HS-5 (cell line): ENCODE data around the gene MT1X.

Experiments
- DNase-seq: peaks from one replicate; pipeline ENCODE4 v3.0.0-alpha.2; 2012; ENCODE audit warnings: low read depth

The MT1X gene

DNA sequence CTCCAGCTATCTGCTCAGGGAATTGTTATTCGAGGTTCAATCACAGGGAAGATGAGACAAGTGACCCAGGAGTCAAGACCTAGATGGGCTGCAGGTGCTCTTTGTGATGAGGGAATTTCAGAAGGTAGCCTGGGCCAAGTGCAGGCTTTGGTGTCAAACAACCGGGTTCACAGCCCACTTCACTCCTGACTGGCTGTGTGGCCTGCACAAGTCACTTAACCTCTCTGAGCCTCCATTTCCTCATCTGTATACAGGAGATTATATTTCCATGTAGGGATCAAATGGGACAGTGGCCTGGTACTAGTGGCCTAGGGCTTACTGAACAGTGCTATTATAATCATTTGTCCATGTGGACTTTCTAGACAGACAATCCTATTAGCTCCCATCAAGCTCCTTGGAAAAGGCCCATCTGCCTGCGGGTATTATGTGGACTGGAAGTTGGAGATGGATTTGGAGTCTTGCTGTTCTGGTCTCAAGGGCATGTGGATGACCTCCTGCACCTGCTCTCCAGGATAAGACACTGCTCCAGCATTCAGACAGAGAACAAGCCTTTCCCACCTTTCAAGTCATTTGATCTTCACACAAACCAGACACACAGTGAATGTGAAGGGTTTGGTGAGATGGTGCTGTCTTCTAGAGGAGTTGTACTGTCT lies 3.1 kb upstream of the MT1X start:
- no peak for DNase-seq

- DNase-seq = no peak
Measured at GRCh38 chr16:56679818-56680217, 2.5 kb upstream of the MT1X start.

GRCh38 chr16:56682703-56683397 lies 580 bp downstream of the MT1X start:
- no peak for DNase-seq

- no peak for DNase-seq
Measured at GRCh38 chr16:56683424-56684172, 1.3 kb downstream of the MT1X start.

GRCh38 chr16:56684256-56684925 lies 2.1 kb downstream of the MT1X start:
- no peak for DNase-seq

DNA sequence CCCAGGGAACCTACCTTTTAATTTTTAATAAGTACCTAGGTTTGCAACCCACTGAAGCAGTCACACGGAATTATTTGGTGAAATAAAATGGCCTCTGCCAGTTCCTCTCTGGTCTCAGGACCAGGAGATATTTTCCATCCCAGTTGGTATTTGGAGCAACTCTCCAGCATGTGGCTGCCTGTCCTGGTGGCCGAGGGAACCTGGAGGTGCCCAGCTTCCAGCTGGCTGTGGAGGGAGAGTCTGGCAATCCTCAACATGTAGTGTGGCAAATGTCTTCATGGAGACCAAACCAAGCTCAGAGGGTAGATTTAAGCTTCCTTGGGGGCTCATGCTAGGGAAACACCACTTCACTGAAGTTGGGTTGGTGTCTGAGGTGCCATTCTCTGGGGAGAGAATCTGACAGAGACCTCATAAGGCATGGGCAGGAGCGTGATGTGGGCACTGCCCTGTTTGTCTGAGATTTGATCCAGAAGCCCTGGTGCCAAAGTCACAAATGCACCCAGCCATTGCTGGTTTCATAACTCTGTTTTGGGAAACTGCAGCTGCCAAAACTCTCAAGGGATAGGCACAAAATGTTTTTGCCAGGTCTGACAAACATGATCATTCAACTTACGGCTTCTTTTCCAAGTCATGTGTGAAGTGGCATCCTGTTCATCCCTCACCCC lies 2.8 kb downstream of the MT1X start:
- DNase-seq = no peak

- no peak for DNase-seq
Measured at GRCh38 chr16:56686758-56687157, 4.5 kb downstream of the MT1X start.

DNA sequence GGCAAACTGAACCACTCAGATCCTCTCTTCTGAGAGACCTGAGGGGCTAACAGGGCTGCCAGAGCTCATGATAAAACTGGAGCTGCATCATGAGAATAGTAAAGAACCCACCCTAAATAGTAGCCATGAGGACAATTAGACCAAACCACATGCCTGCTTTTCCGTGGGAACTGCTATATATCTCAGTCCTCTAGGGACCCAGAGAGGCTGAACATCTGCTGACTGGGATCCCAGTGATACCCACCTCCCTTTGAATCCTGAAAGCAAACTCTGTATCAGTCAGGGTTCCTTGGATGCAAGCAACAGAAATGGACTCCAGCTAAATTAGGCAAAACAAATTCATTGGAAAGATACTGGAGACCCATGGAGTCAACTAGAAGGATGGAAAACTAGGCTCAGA lies 6.5 kb downstream of the MT1X start:
- DNase-seq = no peak

DNA sequence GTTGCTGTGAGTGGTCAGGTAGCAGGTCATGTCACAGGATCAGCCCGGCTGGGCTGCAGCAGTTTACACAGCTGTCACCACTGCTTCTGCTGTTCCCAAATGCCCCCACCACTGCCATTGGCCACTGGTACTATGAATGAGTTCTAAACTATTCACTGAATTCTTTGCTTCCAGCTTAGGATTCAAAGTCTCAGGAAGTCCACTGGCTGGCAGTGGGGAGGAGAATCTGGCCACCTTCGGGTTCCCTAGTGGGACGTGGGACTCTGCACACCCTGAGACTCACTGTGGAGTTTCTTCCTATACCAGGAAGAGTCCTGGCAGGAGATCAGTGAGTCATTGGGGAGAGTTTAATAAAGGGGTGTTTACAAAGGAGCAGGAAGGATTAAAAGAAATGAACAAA lies 6.9 kb downstream of the MT1X start:
- no peak for DNase-seq

- no peak for DNase-seq
Measured at GRCh38 chr16:56690420-56691122, 8.3 kb downstream of the MT1X start.

- DNase-seq = peak; percentile 39
Measured at GRCh38 chr16:56691885-56692284, 9.6 kb downstream of the MT1X start.

- DNase-seq = no peak
Measured at GRCh38 chr16:56695246-56695645, 13.0 kb downstream of the MT1X start.

DNA sequence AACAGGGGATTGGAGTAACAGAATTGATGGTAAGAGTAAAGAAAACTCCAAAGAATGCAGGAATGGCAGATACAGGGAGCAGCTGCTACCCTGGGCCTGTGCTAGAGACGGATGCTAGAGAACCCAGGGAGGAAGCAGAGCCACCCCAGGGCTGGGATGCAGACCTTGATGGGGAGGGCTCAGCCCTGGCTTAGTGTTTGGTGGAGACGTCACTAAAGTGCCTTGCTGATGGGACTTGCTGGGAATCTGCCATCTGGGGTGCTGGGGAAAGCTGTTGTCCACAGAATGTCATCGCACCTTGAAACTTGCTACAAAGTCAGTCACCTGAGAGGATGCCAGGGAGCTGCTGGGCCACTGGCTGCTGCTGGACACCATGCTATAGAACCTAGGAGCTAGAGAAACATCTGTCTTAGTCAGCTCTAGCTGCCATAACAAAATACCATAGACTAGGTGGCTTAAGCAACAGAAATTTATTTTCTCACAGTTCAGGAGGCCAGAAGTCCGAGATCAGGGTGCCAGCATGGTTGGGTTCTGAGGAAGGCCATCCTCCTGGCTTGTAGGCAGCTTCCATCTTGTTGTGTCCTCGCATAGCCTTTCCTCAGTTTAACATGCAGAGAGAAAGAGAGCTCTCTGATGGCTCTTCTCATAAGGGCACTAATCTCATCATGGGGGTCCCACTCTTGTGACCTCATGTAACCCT lies 15.3 kb downstream of the MT1X start:
- no peak for DNase-seq

DNA sequence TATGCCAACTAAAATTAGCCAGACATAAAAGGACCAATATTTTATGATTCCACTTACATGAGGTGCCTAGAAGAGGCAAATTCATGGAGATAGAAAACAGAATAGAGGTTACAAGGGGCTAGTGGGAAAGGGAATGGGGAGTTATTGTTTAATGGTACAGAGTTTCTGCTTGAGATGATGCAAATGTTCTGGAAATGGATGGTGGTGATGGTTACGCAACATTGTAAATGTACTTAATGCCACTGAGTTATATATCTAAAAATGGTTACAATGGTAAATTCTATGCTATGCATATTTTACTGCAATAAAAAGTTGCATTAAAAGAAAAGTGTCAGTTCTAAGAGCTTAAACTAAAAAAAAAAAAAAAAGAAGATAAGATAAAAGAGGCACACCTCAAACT lies 17.9 kb downstream of the MT1X start:
- DNase-seq = no peak

GRCh38 chr16:56700631-56701030 lies 18.4 kb downstream of the MT1X start:
- no peak for DNase-seq

DNA sequence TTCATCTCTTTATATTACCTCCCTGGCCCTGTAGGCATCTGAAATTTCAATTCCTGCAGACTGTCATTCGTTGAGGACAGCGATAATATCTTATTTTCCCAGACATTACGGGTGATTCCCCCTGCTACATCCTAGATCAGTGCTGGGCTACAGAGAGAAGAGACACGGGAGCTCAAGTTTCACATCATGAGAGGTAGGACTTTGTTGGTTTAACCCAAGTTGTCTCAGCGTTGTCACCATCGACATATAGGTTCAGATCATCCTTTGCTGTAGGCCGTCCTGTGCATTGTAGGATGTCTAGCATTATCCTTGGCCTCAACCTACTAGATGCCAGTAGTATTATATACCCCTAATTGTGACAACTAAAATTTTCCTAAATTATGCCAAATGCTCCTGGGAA lies 19.3 kb downstream of the MT1X start:
- no peak for DNase-seq

GRCh38 chr16:56702836-56703235 lies 20.6 kb downstream of the MT1X start:
- DNase-seq = no peak

GRCh38 chr16:56708525-56709442 lies 26.5 kb downstream of the MT1X start:
- no peak for DNase-seq

DNA sequence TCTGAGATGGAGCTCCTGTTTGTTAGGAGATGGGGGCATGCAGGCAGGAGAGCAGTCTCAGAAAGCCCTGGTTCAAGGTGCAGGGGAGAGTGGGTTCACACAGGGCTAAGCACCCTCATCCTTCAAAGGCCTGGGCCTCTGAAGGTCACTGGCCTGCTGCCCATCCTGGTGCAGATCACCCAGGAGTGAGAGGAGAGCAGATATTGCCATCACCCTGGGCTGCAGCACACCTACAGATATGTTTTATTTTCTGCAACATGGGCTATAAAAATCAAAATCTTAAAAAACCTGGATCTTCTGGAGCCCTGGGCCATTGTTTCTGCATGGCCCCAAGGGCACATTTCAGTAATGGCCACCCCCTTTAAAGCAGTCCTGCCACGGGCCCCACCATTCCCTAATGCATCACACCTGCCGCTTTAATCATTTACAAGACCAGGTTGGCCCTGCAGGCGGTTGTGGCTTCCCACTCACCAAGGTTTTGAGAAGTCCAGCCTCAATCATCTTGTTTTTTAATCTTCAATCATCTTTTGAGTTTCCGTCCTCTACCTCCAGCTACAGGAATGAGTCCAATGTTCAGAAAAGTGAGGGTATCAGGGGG lies 27.3 kb downstream of the MT1X start:
- no peak for DNase-seq
